Endothelial cell of umbilical vein (primary cell): ENCODE measurements around the gene EHD1.

Experiments
- EZH2 ChIP-seq: IDR thresholded peaks from 2 replicates; pipeline ENCODE4 v1.6.1; 2012; ENCODE audit warnings: borderline replicate concordance, low read depth, mild to moderate bottlenecking, moderate library complexity, low read length, inconsistent platforms; ENCODE audit not compliant: severe bottlenecking
- JUN ChIP-seq: IDR thresholded peaks from 2 replicates; pipeline ENCODE4 v1.6.1; 2011; ENCODE audit warnings: borderline replicate concordance, low read depth; ENCODE audit not compliant: insufficient read length, insufficient read depth
- MYC ChIP-seq: IDR thresholded peaks from one replicate; pipeline ENCODE4 v1.6.1; 2011; ENCODE audit warnings: mild to moderate bottlenecking, low read depth, low read length
- POLR2A ChIP-seq: IDR thresholded peaks from 2 replicates; pipeline ENCODE4 v1.6.1; 2012; ENCODE audit warnings: low read depth, mild to moderate bottlenecking, control low read depth, low read length
- POLR2AphosphoS5 ChIP-seq: IDR thresholded peaks from 2 replicates; pipeline ENCODE4 v1.6.1; 2012; ENCODE audit warnings: low read depth, mild to moderate bottlenecking, control low read depth, low read length, moderate library complexity; ENCODE audit not compliant: insufficient read depth
- TF ChIP-seq, protein P1 (sequence below), 2 donors: IDR thresholded peaks; 1 replicate in 1 of 2; 2 replicates in 1 of 2; pipeline ENCODE4 v1.5.1; 2011; ENCODE audit warnings: low read length in 2 of 2, mild to moderate bottlenecking in 2 of 2, moderate library complexity in 2 of 2, control low read depth in 1 of 2, inconsistent platforms in 1 of 2, low read depth in 1 of 2; ENCODE audit not compliant: insufficient read depth in 1 of 2; ENCODE audit errors: extremely low read depth in 1 of 2
- TF ChIP-seq, protein P2 (sequence below): IDR thresholded peaks from 2 replicates; pipeline ENCODE4 v1.6.1; 2011; ENCODE audit not compliant: insufficient read depth, insufficient read length

GRCh38 chr11:64864135-64864472, 14.3 kb downstream of the EHD1 start:
- TF ChIP-seq POLR2A, result no peak
- TF ChIP-seq, protein P1, sequence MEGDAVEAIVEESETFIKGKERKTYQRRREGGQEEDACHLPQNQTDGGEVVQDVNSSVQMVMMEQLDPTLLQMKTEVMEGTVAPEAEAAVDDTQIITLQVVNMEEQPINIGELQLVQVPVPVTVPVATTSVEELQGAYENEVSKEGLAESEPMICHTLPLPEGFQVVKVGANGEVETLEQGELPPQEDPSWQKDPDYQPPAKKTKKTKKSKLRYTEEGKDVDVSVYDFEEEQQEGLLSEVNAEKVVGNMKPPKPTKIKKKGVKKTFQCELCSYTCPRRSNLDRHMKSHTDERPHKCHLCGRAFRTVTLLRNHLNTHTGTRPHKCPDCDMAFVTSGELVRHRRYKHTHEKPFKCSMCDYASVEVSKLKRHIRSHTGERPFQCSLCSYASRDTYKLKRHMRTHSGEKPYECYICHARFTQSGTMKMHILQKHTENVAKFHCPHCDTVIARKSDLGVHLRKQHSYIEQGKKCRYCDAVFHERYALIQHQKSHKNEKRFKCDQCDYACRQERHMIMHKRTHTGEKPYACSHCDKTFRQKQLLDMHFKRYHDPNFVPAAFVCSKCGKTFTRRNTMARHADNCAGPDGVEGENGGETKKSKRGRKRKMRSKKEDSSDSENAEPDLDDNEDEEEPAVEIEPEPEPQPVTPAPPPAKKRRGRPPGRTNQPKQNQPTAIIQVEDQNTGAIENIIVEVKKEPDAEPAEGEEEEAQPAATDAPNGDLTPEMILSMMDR (IDR thresholded peaks at IDR 0.05; ENCODE audit: extremely low read depth in 1 of 2, insufficient read depth in 1 of 2, low read depth in 1 of 2, low read length in 2 of 2), result no peak
- TF ChIP-seq, protein P2, sequence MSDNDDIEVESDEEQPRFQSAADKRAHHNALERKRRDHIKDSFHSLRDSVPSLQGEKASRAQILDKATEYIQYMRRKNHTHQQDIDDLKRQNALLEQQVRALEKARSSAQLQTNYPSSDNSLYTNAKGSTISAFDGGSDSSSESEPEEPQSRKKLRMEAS, result no peak
- no peak for TF ChIP-seq POLR2AphosphoS5
- TF ChIP-seq JUN, result no peak
- no peak for TF ChIP-seq EZH2
- no peak for TF ChIP-seq MYC
